H1 (cell line): ENCODE measurements around the gene KIZ. TPM values are rescaled to one million over a fixed set of nuclear protein-coding genes. Genes with fewer than 3 reads are reported as not detected.

Experiments
- CTCF ChIA-PET: fragments of 300-600 bp; sonication (Branson Sonifier 250); formaldehyde crosslinking; loops from one replicate; lab custom pipeline; 2021; ENCODE audit not compliant: partially characterized antibody; lab: Charles Lee
- POLR2A ChIA-PET: fragments of 300-600 bp; sonication (Branson Sonifier 250); formaldehyde crosslinking; loops from one replicate; lab custom pipeline; 2021; ENCODE audit warnings: inconsistent platforms; ENCODE audit not compliant: partially characterized antibody; lab: Charles Lee
- DNase-seq, 2 experiments: peaks; one replicate each; pipeline versions ENCODE4 v3.0.0 to v3.0.0-alpha.2; 2010 to 2022; ENCODE audit warnings: low spot score in 2 of 2, low read depth in 1 of 2, mixed read lengths in 1 of 2
- FAIRE-seq: peaks from 2 replicates; lab custom pipeline; 2011; peaks lifted over from hg19 to GRCh38; lab: Jason Lieb, UNC
- H2AFZ ChIP-seq: 2 replicates; pipeline ENCODE4 v1.8.1; 2012; ENCODE audit warnings: low read length, inconsistent platforms
- H2AK5ac ChIP-seq: 2 replicates; pipeline ENCODE4 v1.6.1; 2013; ENCODE audit warnings: low read depth, low read length
- H2BK120ac ChIP-seq: replicated peaks from 2 replicates; pipeline ENCODE3; 2013; ENCODE audit warnings: low read depth, low read length, inconsistent platforms
- H2BK12ac ChIP-seq: 2 replicates; pipeline ENCODE4 v1.6.1; 2013; ENCODE audit warnings: low read depth, low read length
- H2BK15ac ChIP-seq: 2 replicates; pipeline ENCODE4 v1.6.1; 2013; ENCODE audit warnings: low read length
- H2BK20ac ChIP-seq: 2 replicates; pipeline ENCODE4 v1.6.1; 2013; ENCODE audit warnings: low read length
- H2BK5ac ChIP-seq: 2 replicates; pipeline ENCODE4 v1.6.1; 2013; ENCODE audit warnings: low read depth, low read length
- H3K14ac ChIP-seq: 2 replicates; pipeline ENCODE4 v1.6.1; 2013; ENCODE audit warnings: inconsistent platforms; ENCODE audit not compliant: insufficient read length
- H3K18ac ChIP-seq: 2 replicates; pipeline ENCODE4 v1.6.1; 2013; ENCODE audit warnings: low read length; ENCODE audit errors: extremely low read depth
- H3K23ac ChIP-seq: 2 replicates; pipeline ENCODE4 v1.6.1; 2013; ENCODE audit warnings: inconsistent platforms; ENCODE audit not compliant: insufficient read length
- H3K23me2 ChIP-seq: 2 replicates; pipeline ENCODE4 v1.6.1; 2013; ENCODE audit warnings: low read depth, low read length
- H3K27ac ChIP-seq: 2 replicates; pipeline ENCODE4 v1.6.1; 2011; ENCODE audit warnings: low read depth, low read length, inconsistent platforms
- H3K27me3 ChIP-seq, 4 experiments: replicated peaks in 1 of 4; 1 replicate in 1 of 4; 2 replicates in 3 of 4; pipeline versions ENCODE4 v1.6.1 to v1.8.1; 2011 to 2013; ENCODE audit warnings: low read length in 3 of 4, mild to moderate bottlenecking in 3 of 4, inconsistent platforms in 2 of 4, mixed read lengths in 2 of 4, moderate library complexity in 1 of 4; ENCODE audit not compliant: control insufficient read depth in 3 of 4, insufficient read depth in 3 of 4; ENCODE audit errors: extremely low read depth in 1 of 4
- H3K36me3 ChIP-seq, 4 experiments: 2 replicates each; pipeline versions ENCODE4 v1.6.1 to v1.8.1; 2011 to 2013; ENCODE audit warnings: mild to moderate bottlenecking in 4 of 4, low read length in 3 of 4, moderate library complexity in 2 of 4, control low read depth in 1 of 4, inconsistent platforms in 1 of 4; ENCODE audit not compliant: insufficient read depth in 4 of 4, control insufficient read depth in 2 of 4
- H3K4ac ChIP-seq: replicated peaks from 2 replicates; pipeline ENCODE3; 2013; ENCODE audit warnings: low read length, low read depth, mixed read lengths, inconsistent platforms; ENCODE audit not compliant: insufficient read length
- H3K4me1 ChIP-seq, 4 experiments: replicated peaks in 1 of 4; 1 replicate in 1 of 4; 2 replicates in 3 of 4; pipeline versions ENCODE4 v1.6.1 to v1.8.1; 2011 to 2013; ENCODE audit warnings: low read length in 3 of 4, inconsistent platforms in 2 of 4, mixed read lengths in 1 of 4; ENCODE audit not compliant: insufficient read depth in 4 of 4, control insufficient read depth in 3 of 4
- H3K4me2 ChIP-seq, 2 experiments: 2 replicates each; pipeline versions ENCODE4 v1.6.1 to v1.8.1; 2011 to 2013; ENCODE audit warnings: low read depth in 2 of 2, low read length in 2 of 2, control low read depth in 1 of 2, inconsistent platforms in 1 of 2, mild to moderate bottlenecking in 1 of 2; ENCODE audit not compliant: insufficient read depth in 1 of 2
- H3K4me3 ChIP-seq, 4 experiments: fragments of 200-600, 300-600 bp in 1 of 4; sonication (generic), shearing (Covaris generic), sonication (Bioruptor Twin) in 1 of 4; 2 replicates each; pipeline versions ENCODE4 v1.5.1 to v1.8.1; 2011 to 2016; ENCODE audit warnings: low read length in 4 of 4, low read depth in 3 of 4, control low read depth in 2 of 4, inconsistent platforms in 2 of 4, mild to moderate bottlenecking in 2 of 4, mixed read lengths in 1 of 4, moderate library complexity in 1 of 4; ENCODE audit not compliant: insufficient read depth in 2 of 4; ENCODE audit errors: extremely low read depth in 1 of 4
- H3K56ac ChIP-seq: replicated peaks from 2 replicates; pipeline ENCODE3; 2013; ENCODE audit warnings: low read depth, mild to moderate bottlenecking, mixed read lengths, low read length, inconsistent platforms; ENCODE audit not compliant: insufficient read length
- H3K79me1 ChIP-seq: 2 replicates; pipeline ENCODE4 v1.6.1; 2013; ENCODE audit warnings: low read depth, low read length, control low read depth
- H3K79me2 ChIP-seq, 2 experiments: 2 replicates each; pipeline versions ENCODE4 v1.6.1 to v1.8.1; 2012 to 2013; ENCODE audit warnings: low read length in 2 of 2, mild to moderate bottlenecking in 2 of 2, inconsistent platforms in 1 of 2; ENCODE audit not compliant: insufficient read depth in 2 of 2, control insufficient read depth in 1 of 2
- H3K9ac ChIP-seq, 4 experiments: replicated peaks in 1 of 4; 1 replicate in 1 of 4; 2 replicates in 3 of 4; pipeline versions ENCODE4 v1.6.1 to v1.8.1; 2011 to 2013; ENCODE audit warnings: low read depth in 3 of 4, low read length in 3 of 4, control low read depth in 2 of 4, mild to moderate bottlenecking in 2 of 4, moderate library complexity in 2 of 4, inconsistent platforms in 1 of 4; ENCODE audit errors: extremely low read depth in 1 of 4
- H3K9me3 ChIP-seq, 2 experiments: 2 replicates each; pipeline versions ENCODE4 v1.6.1 to v1.8.1; 2012 to 2013; ENCODE audit warnings: mild to moderate bottlenecking in 2 of 2, moderate library complexity in 2 of 2, control low read depth in 1 of 2, inconsistent platforms in 1 of 2, low read depth in 1 of 2, low read length in 1 of 2, mixed read lengths in 1 of 2; ENCODE audit not compliant: insufficient read depth in 2 of 2
- H4K20me1 ChIP-seq, 2 experiments: replicated peaks in 1 of 2; 2 replicates each; pipeline versions ENCODE3 to v1.8.1; 2011 to 2013; ENCODE audit warnings: inconsistent platforms in 2 of 2, low read length in 2 of 2, mild to moderate bottlenecking in 1 of 2; ENCODE audit not compliant: insufficient read depth in 2 of 2, control insufficient read depth in 1 of 2
- H4K5ac ChIP-seq: 2 replicates; pipeline ENCODE4 v1.6.1; 2013; ENCODE audit warnings: low read length, low read depth, mixed read lengths, inconsistent platforms; ENCODE audit not compliant: insufficient read length
- H4K8ac ChIP-seq: 2 replicates; pipeline ENCODE4 v1.8.0; 2013; ENCODE audit warnings: mild to moderate bottlenecking, moderate library complexity, low read length, inconsistent platforms; ENCODE audit not compliant: insufficient read depth; ENCODE audit errors: extremely low read depth
- H4K91ac ChIP-seq: replicated peaks from 2 replicates; pipeline ENCODE3; 2013; ENCODE audit warnings: low read length, mixed read lengths, inconsistent platforms; ENCODE audit not compliant: insufficient read length
- EGR1 ChIP-seq: IDR thresholded peaks from 2 replicates; pipeline ENCODE4 v1.6.1; 2011; ENCODE audit warnings: low read depth, low read length, borderline replicate concordance
- NANOG ChIP-seq: IDR thresholded peaks from 2 replicates; pipeline ENCODE4 v1.6.1; 2011; ENCODE audit warnings: low read length, low read depth, mild to moderate bottlenecking, inconsistent platforms; ENCODE audit not compliant: insufficient read depth, poor library complexity, severe bottlenecking
- NRF1 ChIP-seq: IDR thresholded peaks from 2 replicates; pipeline ENCODE4 v1.6.1; 2011; ENCODE audit warnings: mild to moderate bottlenecking, low read depth, low read length, improper control_type of control experiment
- PHF8 ChIP-seq: fragments of 200-600 bp; sonication (generic); conservative IDR thresholded peaks from 2 replicates; pipeline ENCODE4 v1.7.1; 2012; ENCODE audit warnings: low read depth, mild to moderate bottlenecking, inconsistent platforms, low read length, moderate library complexity
- ZNF274 ChIP-seq: IDR thresholded peaks from 2 replicates; pipeline ENCODE4 v1.7.0; 2012; ENCODE audit warnings: low read length, borderline replicate concordance; ENCODE audit errors: extremely low read depth
- WGBS, 2 experiments: shearing (Covaris generic) in 1 of 2; methylation state at CpG; one replicate each; pipeline versions ENCODE4 v1.1.6 to v1.1.7; 2013 to 2015; ENCODE audit warnings: low lambda C conversion rate in 2 of 2, mixed read lengths in 2 of 2, inconsistent platforms in 1 of 2, low coverage in 1 of 2, missing lambda C conversion rate in 1 of 2; ENCODE audit not compliant: insufficient replicate concordance in 2 of 2, insufficient coverage in 1 of 2, insufficient read length in 1 of 2; ENCODE audit errors: extremely low coverage in 1 of 2, missing lambda C conversion rate in 1 of 2; 5-methylcytosine and 5-hydroxymethylcytosine counted together
- polyA plus RNA-seq, 7 experiments: library from polyadenylated mRNA; depleted of rRNA in 3 of 7; stranded (reverse) in 5 of 7; unstranded in 2 of 7; fragments of >200 nt in 5 of 7; fragments of 200-250 nt in 2 of 7; gene quantifications; 1 replicate in 5 of 7; 2 replicates in 1 of 7; 4 replicates in 1 of 7; pipeline versions ENCODE4 v1.2.1 to v1.2.3, GENCODE V29; 2011 to 2013; ENCODE audit warnings: missing spikeins in 2 of 7, mixed read lengths in 2 of 7
- total RNA-seq: library from RNA; stranded (reverse); fragmentation: NEBNext Ultra II Directional; extraction: Animal tissue kit (Norgen Biotek cat#: 25700); gene quantifications from 2 replicates; pipeline ENCODE4 v1.2.1, GENCODE V29; 2021

KIZ gene
- total and polyA plus RNA-seq, 2 of the 8 experiments (the other 6 are each of a cell fraction or from before 2014, with no cell fraction given), result 13.0 to 51.7 TPM

- Histone ChIP-seq H2BK15ac (no peak overlapping the region), H3K9ac (no peak overlapping the region), H2AFZ (no peak overlapping the region), H3K56ac (no peak overlapping the region), H2BK120ac (no peak overlapping the region), H3K4me2 (no peak overlapping the region), H3K23ac (no peak overlapping the region), H4K91ac (no peak overlapping the region), H3K18ac (no peak overlapping the region), H2AK5ac (no peak overlapping the region), H3K36me3 (0 out of 8 replicates have a peak, but pooled peaks cover 0 to 4% (median 0%) of the 10 kb centered on the region in 4 experiments), H4K5ac (no peak overlapping the region), H3K4me3 (no peak overlapping the region), H2BK12ac (no peak overlapping the region), H3K79me1 (no peaks in the 10 kb centered on the region), H3K4me1 (no peaks in the 10 kb centered on the region), H3K27ac (no peak overlapping the region), H4K8ac (no peak overlapping the region), H3K79me2 (no peaks in the 10 kb centered on the region), H2BK20ac (no peak overlapping the region), H3K27me3 (no peaks in the 10 kb centered on the region), H3K23me2 (no peaks in the 10 kb centered on the region), H2BK5ac (no peak overlapping the region), H4K20me1 (no peaks in the 10 kb centered on the region), H3K9me3 (peaks cover 0 to 3% of the 10 kb centered on the region in 2 experiments; a peak in 2 of 4 replicates), H3K14ac (no peak overlapping the region), H3K4ac (no peak overlapping the region)
- ChIA-PET CTCF (interaction anchor here (2.4 kb wide), 1 partner anchor 8 kb away, joined by 21 read pairs; no protein-coding TSS in a partner anchor), POLR2A (no interaction called here)
- FAIRE-seq, result no peak
- no peak for DNase-seq
- TF ChIP-seq NANOG, result no peak
- no peak for TF ChIP-seq EGR1
- TF ChIP-seq NRF1, result no peak
- no peak for TF ChIP-seq ZNF274
- no peak for TF ChIP-seq PHF8
- WGBS, 2 experiments, result 85% methylated on average over 12 of the region's 12 CpGs; no CpG with 5 or more reads in 1 of the 2 experiments
These were observed 117.9 kb downstream of the KIZ start for GRCh38 chr20:21243811-21244210.
